GM12801 (cell line): ENCODE measurements around the gene MGAT5.

Experiments
- TF ChIP-seq, protein P1 (sequence below): IDR thresholded peaks from one replicate; pipeline ENCODE4 v1.5.1; 2011; ENCODE audit warnings: control low read depth; ENCODE audit not compliant: insufficient read length; ENCODE audit errors: extremely low read depth

The MGAT5 gene

DNA sequence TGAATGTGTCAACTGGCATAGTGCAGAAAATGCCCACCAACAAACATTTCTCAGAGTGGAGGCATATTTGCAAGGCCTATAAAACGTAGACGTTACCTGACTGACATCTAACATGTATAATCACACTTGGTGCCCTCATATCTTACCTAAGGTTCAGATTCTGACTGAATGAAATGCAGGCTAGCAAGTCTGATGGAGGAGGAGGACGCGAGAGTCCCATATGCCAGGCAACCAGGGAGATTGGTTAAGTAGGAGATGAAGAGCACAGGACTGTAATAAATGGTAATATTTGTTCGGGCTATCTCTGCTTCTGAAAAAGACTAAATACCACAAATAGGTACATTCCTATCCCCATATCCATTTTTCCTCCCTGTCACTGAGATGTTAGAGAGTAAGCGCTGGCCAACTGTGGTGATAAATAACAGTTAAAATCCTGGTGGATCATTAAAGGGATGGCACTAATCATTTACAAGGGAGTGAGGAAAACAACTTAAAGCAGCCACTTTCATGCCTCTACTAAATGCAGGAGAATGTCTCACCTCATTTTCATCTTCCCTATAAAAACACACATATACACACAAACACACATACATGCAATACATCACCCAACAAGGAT is 247.7 kb downstream of the MGAT5 start:
- TF ChIP-seq, protein P1, sequence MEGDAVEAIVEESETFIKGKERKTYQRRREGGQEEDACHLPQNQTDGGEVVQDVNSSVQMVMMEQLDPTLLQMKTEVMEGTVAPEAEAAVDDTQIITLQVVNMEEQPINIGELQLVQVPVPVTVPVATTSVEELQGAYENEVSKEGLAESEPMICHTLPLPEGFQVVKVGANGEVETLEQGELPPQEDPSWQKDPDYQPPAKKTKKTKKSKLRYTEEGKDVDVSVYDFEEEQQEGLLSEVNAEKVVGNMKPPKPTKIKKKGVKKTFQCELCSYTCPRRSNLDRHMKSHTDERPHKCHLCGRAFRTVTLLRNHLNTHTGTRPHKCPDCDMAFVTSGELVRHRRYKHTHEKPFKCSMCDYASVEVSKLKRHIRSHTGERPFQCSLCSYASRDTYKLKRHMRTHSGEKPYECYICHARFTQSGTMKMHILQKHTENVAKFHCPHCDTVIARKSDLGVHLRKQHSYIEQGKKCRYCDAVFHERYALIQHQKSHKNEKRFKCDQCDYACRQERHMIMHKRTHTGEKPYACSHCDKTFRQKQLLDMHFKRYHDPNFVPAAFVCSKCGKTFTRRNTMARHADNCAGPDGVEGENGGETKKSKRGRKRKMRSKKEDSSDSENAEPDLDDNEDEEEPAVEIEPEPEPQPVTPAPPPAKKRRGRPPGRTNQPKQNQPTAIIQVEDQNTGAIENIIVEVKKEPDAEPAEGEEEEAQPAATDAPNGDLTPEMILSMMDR: no peak

DNA sequence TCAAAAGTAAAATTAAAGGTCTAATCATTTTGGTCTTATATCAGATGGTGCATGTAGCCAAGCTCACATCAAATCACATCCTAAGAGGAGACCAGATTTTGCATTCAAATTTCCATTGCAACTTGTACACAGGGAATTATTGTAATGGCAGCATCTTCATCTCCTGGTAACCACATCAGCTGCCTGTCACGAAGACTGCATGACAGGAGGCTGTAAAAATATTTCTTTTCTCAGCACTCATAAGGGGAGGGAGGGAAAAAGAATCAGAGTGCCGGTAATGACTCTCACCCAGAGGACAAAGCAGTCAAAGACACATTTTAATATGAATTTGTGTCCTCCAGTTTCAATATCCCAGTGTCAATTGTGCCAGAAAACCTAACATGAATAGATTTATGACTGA is 248.2 kb downstream of the MGAT5 start:
- TF ChIP-seq, protein P1: no peak
